ENCODE results near the gene GNMT. TPM values are rescaled to one million over a fixed set of nuclear protein-coding genes. Genes with fewer than 3 reads are reported as not detected.

Gene GNMT
- total and polyA plus RNA-seq, 10 of the 15 experiments (the other 5 are each of a cell fraction or from before 2014, with no cell fraction given) = 0.27 to 1.1 (median 0.39) TPM

- Histone ChIP-seq H3K36me3 (ENCODE audit: control insufficient read depth in 2 of 2, insufficient read depth in 2 of 2, low read length in 1 of 2) (peaks cover 36 to 51% of the 10 kb centered on the region in 2 experiments), H3K4me1 (ENCODE audit: control insufficient read depth, insufficient read depth, low read length) (peaks cover 25% of the 10 kb centered on the region), H3K27me3 (replicated peaks in 1 of 2; ENCODE audit: control insufficient read depth in 2 of 2, insufficient read depth in 2 of 2, low read length in 1 of 2) (no peaks in the 10 kb centered on the region), H3K9ac (ENCODE audit: control insufficient read depth, insufficient read depth, low read length) (no peak overlapping the region), H4K20me1 (ENCODE audit: control insufficient read depth, insufficient read depth) (peaks cover 12% of the 10 kb centered on the region), H3K79me2 (ENCODE audit: control insufficient read depth, insufficient read depth, low read length) (peaks cover 52% of the 10 kb centered on the region), H2AFZ (ENCODE audit: control insufficient read depth, low read depth, low read length) (no peak overlapping the region), H3K27ac (ENCODE audit: control insufficient read depth, insufficient read depth) (no peak overlapping the region), H3K4me3 (no peak overlapping the region), H3K9me3 (replicated peaks; ENCODE audit: control insufficient read depth, insufficient read depth, low read length) (no peaks in the 10 kb centered on the region), H3K4me2 (ENCODE audit: control insufficient read depth, insufficient read depth) (0 out of 2 replicates have a peak overlapping the region, but pooled peaks have one; percentile 2)
- FAIRE-seq (no peak), ATAC-seq (peak; percentile 37), DNase-seq (ENCODE audit: low read depth, low spot score) (peak; percentile 34)
- BruUV-seq (replicated peaks) = no TSS peak
- intact Hi-C loops (cut with micrococcal nuclease; ENCODE audit: unreplicated experiment) = no loop called here
- CTCF ChIA-PET = interaction anchor here (0.5 to 2.7 kb wide), 5 partner anchors 17 to 366 kb away, joined by 3 to 8 read pairs (median 3); partner anchors contain the start of gene PPP2R5D
- in situ Hi-C loops (cut with MboI) = no loop called here
- RAD21 ChIA-PET (ENCODE audit: unreplicated experiment) = interaction anchor here (0.6 to 0.9 kb wide), 2 partner anchors 27 to 172 kb away, joined by 3 read pairs; no protein-coding TSS in a partner anchor
- WGBS (ENCODE audit: insufficient coverage, insufficient replicate concordance, low lambda C conversion rate, missing lambda C conversion rate) = 38% methylated on average over 7 of the region's 7 CpGs
- POLR2A ChIA-PET = no interaction called here
- SMC1A ChIA-PET (ENCODE audit: uncharacterized antibody, unreplicated experiment) = interaction anchor here (0.6 to 1.4 kb wide), 4 partner anchors 29 to 49 kb away, joined by 3 to 5 read pairs (median 4); partner anchors contain the start of gene PPP2R5D
- peak; percentile 90 for TF ChIP-seq RUNX3 (IDR thresholded peaks at IDR 0.05; ENCODE audit: low read length)
- peak; percentile 67; the same call in 1 of the 2 replicates for TF ChIP-seq EED (IDR thresholded peaks at IDR 0.05; ENCODE audit: low read depth)
- peak; percentile 62; the same call in 1 of the 2 replicates for TF ChIP-seq PAX5 (IDR thresholded peaks at IDR 0.05; ENCODE audit: borderline replicate concordance, low read depth, low read length)
- peak; percentile 62 for TF ChIP-seq IKZF1 (conservative IDR thresholded peaks at IDR 0.05)
- TF ChIP-seq GABPA (IDR thresholded peaks at IDR 0.05; ENCODE audit: low read depth) = 0 out of 2 replicates have a peak, but pooled peaks have one; percentile 29
- peak; percentile 88 for TF ChIP-seq SPI1 (IDR thresholded peaks at IDR 0.05; ENCODE audit: borderline replicate concordance, insufficient read depth, low read depth, low read length)
- TF ChIP-seq NFIC (IDR thresholded peaks at IDR 0.05; ENCODE audit: low read depth, low read length) = no peak
- peak; percentile 83 for TF ChIP-seq TCF12 (IDR thresholded peaks at IDR 0.05; ENCODE audit: low read depth, low read length)
- peak; percentile 52; the same call in 1 of the 2 replicates for TF ChIP-seq IRF4 (IDR thresholded peaks at IDR 0.05; ENCODE audit: low read depth, low read length)
- peak; percentile 27; the same call in 1 of the 2 replicates for TF ChIP-seq ATF2 (IDR thresholded peaks at IDR 0.05; ENCODE audit: low read length)
- no peak for TF ChIP-seq SREBF2 (IDR thresholded peaks at IDR 0.05; ENCODE audit: low read length)
- TF ChIP-seq STAT1 (conservative IDR thresholded peaks at IDR 0.05) = no peak
- no peak for TF ChIP-seq FOS (IDR thresholded peaks at IDR 0.05; ENCODE audit: borderline replicate concordance, extremely low read depth, insufficient read length)
- TF ChIP-seq CBFB (IDR thresholded peaks at IDR 0.05; ENCODE audit: low read depth) = peak; percentile 71
- TF ChIP-seq MTA3 (IDR thresholded peaks at IDR 0.05; ENCODE audit: borderline replicate concordance, low read length) = 0 out of 2 replicates have a peak, but pooled peaks have one; percentile 66
- TF ChIP-seq ETV6 (conservative IDR thresholded peaks at IDR 0.05 in 1 of 2, IDR thresholded peaks at IDR 0.05 in 1 of 2; ENCODE audit: borderline replicate concordance in 1 of 2, low read depth in 1 of 2) = peak in 1 of 2 experiments; percentile 68; a peak in 2 of 4 replicates
- TF ChIP-seq IKZF2 (IDR thresholded peaks at IDR 0.05) = peak; percentile 39 to 53; a peak in 3 of 4 replicates
- 0 out of 2 replicates have a peak, but pooled peaks have one; percentile 22 for TF ChIP-seq TCF3 (IDR thresholded peaks at IDR 0.05; ENCODE audit: borderline replicate concordance, insufficient read depth, low read depth, low read length)
Measured at GRCh38 chr6:42935322-42935721, 25.2 kb upstream of the GNMT start.
